WTC11 (cell line): ENCODE results near the gene TIMM22.

ENCODE experiments used
- ATF2 ChIP-seq: sonication (generic); formaldehyde crosslinking; IDR thresholded peaks from 2 replicates; pipeline ENCODE4 v1.8.1; 2022; ENCODE audit warnings: low read depth, missing genetic modification reagents, borderline replicate concordance
- CBFB ChIP-seq: sonication (generic); formaldehyde crosslinking; IDR thresholded peaks from 2 replicates; pipeline ENCODE4 v1.8.1; 2022; ENCODE audit warnings: mild to moderate bottlenecking, low read depth, missing genetic modification reagents
- CREB1 ChIP-seq: sonication (generic); formaldehyde crosslinking; IDR thresholded peaks from 2 replicates; pipeline ENCODE4 v1.8.0; 2023; ENCODE audit warnings: mild to moderate bottlenecking, missing genetic modification reagents
- CTCF ChIP-seq: fragments of 200-600 bp; IDR thresholded peaks from 2 replicates; pipeline ENCODE4 v1.8.0; 2022; ENCODE audit warnings: antibody characterized with exemption
- E2F1 ChIP-seq: sonication (generic); formaldehyde crosslinking; IDR thresholded peaks from 2 replicates; pipeline ENCODE4 v1.8.0; 2022; ENCODE audit warnings: mild to moderate bottlenecking, missing genetic modification reagents
- MAX ChIP-seq: sonication (generic); formaldehyde crosslinking; IDR thresholded peaks from 2 replicates; pipeline ENCODE4 v1.8.0; 2022; ENCODE audit warnings: mild to moderate bottlenecking, missing genetic modification reagents
- NR3C1 ChIP-seq: sonication (generic); formaldehyde crosslinking; conservative IDR thresholded peaks from 2 replicates; pipeline ENCODE4 v1.8.1; 2023; ENCODE audit warnings: low read depth, mild to moderate bottlenecking, missing genetic modification reagents
- TP53 ChIP-seq: sonication (generic); formaldehyde crosslinking; IDR thresholded peaks from 2 replicates; pipeline ENCODE4 v1.8.1; 2023; ENCODE audit warnings: mild to moderate bottlenecking, missing genetic modification reagents

GRCh38 chr17:1037238-1037879 is 40.4 kb downstream of the TIMM22 start:
- TF ChIP-seq MAX (CRISPR knock-in tag) (no peak), NR3C1 (CRISPR knock-in tag) (no peak), CTCF (no peak), TP53 (no peak), ATF2 (no peak), CREB1 (CRISPR knock-in tag) (no peak), CBFB (CRISPR knock-in tag) (no peak), E2F1 (no peak)
